Gastrocnemius medialis (tissue), 4 donors: ENCODE measurements around the gene COLQ. TPM values are rescaled to one million over a fixed set of nuclear protein-coding genes. Genes with fewer than 3 reads are reported as not detected.

Experiments used
- ATAC-seq, 2 donors: fragments of 150-250 bp; one replicate each; pipeline ENCODE4 v1.9.1; 2016
- DNase-seq, 2 donors: peaks; one replicate each; pipeline ENCODE4 v3.0.0-alpha.2; 2019
- H3K27ac ChIP-seq, 4 donors: fragments of 200-600 bp; sonication (generic); 1 replicate in 1 of 4; 2 replicates in 3 of 4; pipeline ENCODE4 v1.5.1; 2016 to 2018; ENCODE audit warnings: mild to moderate bottlenecking in 2 of 4, moderate library complexity in 1 of 4
- H3K27me3 ChIP-seq, 3 donors: fragments of 200-600 bp; sonication (generic) in 2 of 3; 1 replicate in 1 of 3; 2 replicates in 2 of 3; pipeline versions ENCODE4 v1.5.1 to v1.6.0; 2016 to 2019; ENCODE audit warnings: mild to moderate bottlenecking in 1 of 3, moderate library complexity in 1 of 3
- H3K36me3 ChIP-seq, 2 donors: fragments of 200-600 bp; sonication (generic) in 1 of 2; one replicate each; pipeline ENCODE4 v1.5.1; 2017 to 2018
- H3K4me1 ChIP-seq, 2 donors: fragments of 200-600 bp; sonication (generic) in 1 of 2; one replicate each; pipeline ENCODE4 v1.5.1; 2016 to 2017; ENCODE audit warnings: mild to moderate bottlenecking in 2 of 2
- H3K4me3 ChIP-seq, 4 donors: fragments of 200-600 bp; sonication (generic) in 3 of 4; 1 replicate in 1 of 4; 2 replicates in 3 of 4; pipeline ENCODE4 v1.5.1; 2016 to 2019; ENCODE audit warnings: mild to moderate bottlenecking in 2 of 4
- H3K9me3 ChIP-seq, 3 donors: fragments of 200-600 bp; sonication (generic) in 2 of 3; 1 replicate in 1 of 3; 2 replicates in 2 of 3; pipeline ENCODE4 v1.5.1; 2016 to 2019
- CTCF ChIP-seq, 5 experiments: fragments of 450-650 bp in 3 of 5; fragments of 200-600 bp in 2 of 5; sonication (generic) in 2 of 5; IDR thresholded peaks in 4 of 5; conservative IDR thresholded peaks in 1 of 5; 1 replicate in 4 of 5; 2 replicates in 1 of 5; pipeline ENCODE4 v1.5.1; 2016 to 2019; ENCODE audit warnings: antibody characterized with exemption in 5 of 5, mild to moderate bottlenecking in 3 of 5, moderate library complexity in 3 of 5
- POLR2A ChIP-seq, 2 donors: fragments of 450-650 bp; IDR thresholded peaks; one replicate each; pipeline ENCODE4 v1.6.1; 2017; ENCODE audit warnings: antibody characterized with exemption in 2 of 2, mild to moderate bottlenecking in 2 of 2, moderate library complexity in 2 of 2
- in situ Hi-C, 4 donors: fragments of 200-750 bp; cut with MboI; loops; one replicate each; pipeline versions ENCODE4 v1.15.0 to v1.8.0; 2017; ENCODE audit warnings: low sequenced_read_pairs in 4 of 4
- intact Hi-C: fragments of 100-400 bp; cut with DNase I; formaldehyde crosslinking; loops from one replicate; pipeline ENCODE4 v1.15.1; 2023; ENCODE audit warnings: low total_unique reads
- total RNA-seq, 4 donors: library from RNA; depleted of rRNA; stranded (reverse); fragments of >200 nt; gene quantifications; one replicate each; pipeline versions ENCODE4 v1.1.0 to v1.2.3, GENCODE V29; 2016

The COLQ gene
- total RNA-seq, 4 donors from 2014 or later: 2.8 to 4.7 (median 3.0) TPM

- intact Hi-C loops: no loop called here
- Histone ChIP-seq H3K4me3 (no peak overlapping the region), H3K27me3 (no peaks in the 10 kb centered on the region), H3K27ac (no peak overlapping the region), H3K36me3 (no peaks in the 10 kb centered on the region), H3K9me3 (no peaks in the 10 kb centered on the region), H3K4me1 (no peaks in the 10 kb centered on the region)
- in situ Hi-C loops: no loop called here
- DNase-seq: no peak
- TF ChIP-seq CTCF (IDR thresholded peaks at IDR 0.05 in 4 of 5, conservative IDR thresholded peaks at IDR 0.05 in 1 of 5): no peak
- TF ChIP-seq POLR2A (IDR thresholded peaks at IDR 0.05): no peak
- ATAC-seq: no peak
Measured at GRCh38 chr3:15531346-15531745, 9.8 kb upstream of the COLQ start.

DNA sequence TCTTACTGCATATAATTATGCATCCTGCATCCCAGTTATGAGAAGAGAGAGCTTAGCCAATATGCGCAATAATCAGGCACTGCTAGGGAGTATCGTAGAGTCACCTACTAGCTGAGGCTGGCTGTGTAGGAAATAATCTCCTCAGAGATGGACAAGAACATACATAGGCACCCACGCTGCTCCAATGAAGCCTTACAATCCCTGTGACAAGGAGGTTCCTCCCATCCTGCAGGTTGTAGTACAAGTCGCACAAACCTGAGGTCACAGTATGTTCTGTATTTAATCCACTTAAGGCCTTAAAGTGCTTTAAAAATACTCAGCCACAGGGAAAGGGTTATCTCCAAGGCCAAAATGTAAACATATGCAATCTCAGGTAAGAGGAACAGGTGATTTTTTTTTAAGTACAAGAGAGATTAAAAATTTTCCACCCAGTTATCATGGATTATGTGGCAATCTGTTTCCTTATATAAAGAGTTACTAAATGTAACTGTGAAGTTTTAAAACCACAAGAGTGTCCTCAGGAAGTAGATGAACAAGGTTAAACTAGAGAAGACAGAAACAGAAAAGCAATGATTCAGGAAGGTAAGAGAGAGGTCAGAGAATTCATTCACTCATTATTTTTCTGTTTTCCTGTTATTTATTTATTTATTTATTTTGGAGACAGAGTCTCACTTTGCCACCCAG lies 7.5 kb upstream of the COLQ start:
- TF ChIP-seq CTCF (IDR thresholded peaks at IDR 0.05 in 4 of 5, conservative IDR thresholded peaks at IDR 0.05 in 1 of 5): no peak
- no peak for TF ChIP-seq POLR2A (IDR thresholded peaks at IDR 0.05)
- no peak for ATAC-seq

DNA sequence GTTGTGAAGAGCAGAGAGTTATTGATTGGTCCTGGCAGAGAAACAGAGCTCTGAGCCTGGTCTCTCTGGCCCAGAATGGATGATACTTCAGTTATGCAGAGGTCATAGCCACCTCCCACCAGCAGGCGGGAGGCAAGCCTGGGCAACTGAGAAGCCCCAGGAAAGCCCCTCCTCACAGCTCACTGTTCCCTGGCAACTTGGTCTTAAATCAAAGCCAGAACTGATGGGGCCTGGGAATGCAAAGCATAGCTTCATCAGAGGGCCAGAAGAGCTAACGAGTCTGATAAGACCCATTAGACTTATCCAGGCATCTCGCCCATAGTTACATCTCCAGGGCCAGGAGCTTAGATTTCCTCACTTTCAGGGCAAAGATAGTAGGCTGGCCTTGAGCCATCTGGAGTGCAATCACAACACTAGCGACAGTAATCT lies 5.5 kb upstream of the COLQ start:
- DNase-seq (no peak), ATAC-seq (no peak)
- Histone ChIP-seq H3K4me1 (peaks cover 23 to 28% of the 10 kb centered on the region in 2 donors), H3K27me3 (no peaks in the 10 kb centered on the region), H3K27ac (no peak overlapping the region), H3K9me3 (no peaks in the 10 kb centered on the region), H3K36me3 (no peaks in the 10 kb centered on the region), H3K4me3 (no peak overlapping the region)
- TF ChIP-seq CTCF (IDR thresholded peaks at IDR 0.05 in 4 of 5, conservative IDR thresholded peaks at IDR 0.05 in 1 of 5): no peak
- no peak for TF ChIP-seq POLR2A (IDR thresholded peaks at IDR 0.05)
- in situ Hi-C loops: no loop called here
- intact Hi-C loops: no loop called here

More for the DNA sequence above, 7.5 kb upstream of the COLQ start:
- Histone ChIP-seq H3K9me3 (no peaks in the 10 kb centered on the region), H3K27ac (no peak overlapping the region), H3K4me3 (no peak overlapping the region), H3K36me3 (no peaks in the 10 kb centered on the region), H3K27me3 (no peaks in the 10 kb centered on the region), H3K4me1 (peaks cover 5 to 9% of the 10 kb centered on the region in 2 donors)
- in situ Hi-C loops: no loop called here
- no peak for DNase-seq
- intact Hi-C loops: no loop called here

- intact Hi-C loops: no loop called here
- TF ChIP-seq CTCF (IDR thresholded peaks at IDR 0.05 in 4 of 5, conservative IDR thresholded peaks at IDR 0.05 in 1 of 5) (no peak), POLR2A (IDR thresholded peaks at IDR 0.05) (no peak)
- DNase-seq (no peak), ATAC-seq (no peak)
- in situ Hi-C loops: no loop called here
- Histone ChIP-seq H3K4me3 (no peak overlapping the region), H3K27me3 (no peaks in the 10 kb centered on the region), H3K9me3 (no peaks in the 10 kb centered on the region), H3K4me1 (peaks cover 33 to 41% of the 10 kb centered on the region in 2 donors), H3K27ac (no peak overlapping the region), H3K36me3 (no peaks in the 10 kb centered on the region)
Measured at GRCh38 chr3:15525790-15526189, 4.3 kb upstream of the COLQ start.
